AG04449 (cell line): ENCODE results near the gene LGR6.
A peak's percentile ranks its signal among the peaks of the same experiment; 100 is the strongest.

Experiments
- CTCF ChIA-PET: fragments of 350-600 bp; formaldehyde crosslinking; extraction: SDS; loops from one replicate; lab custom pipeline; 2021; ENCODE audit warnings: antibody characterized with exemption; lab: Yijun Ruan, JAX
- POLR2A ChIA-PET: fragments of 400-600, 350-600 bp; formaldehyde crosslinking; extraction: SDS; loops from one replicate; lab custom pipeline; 2020; ENCODE audit warnings: antibody characterized with exemption, inconsistent platforms; lab: Yijun Ruan, JAX
- DNase-seq: peaks from one replicate; pipeline ENCODE4 v3.0.0-alpha.2; 2010; ENCODE audit warnings: low read depth, low spot score
- H3K4me3 ChIP-seq: 2 replicates; pipeline ENCODE4 v1.5.1; 2011; ENCODE audit warnings: low read depth, mild to moderate bottlenecking, control low read depth, low read length
- CTCF ChIP-seq: IDR thresholded peaks from one replicate; pipeline ENCODE4 v1.5.1; 2011; ENCODE audit warnings: mild to moderate bottlenecking, moderate library complexity, low read length, control low read depth, inconsistent platforms; ENCODE audit not compliant: insufficient read depth; ENCODE audit errors: missing control alignments

Gene LGR6

GRCh38 chr1:202230061-202230938, 36.7 kb downstream of the LGR6 start:
- no peak for DNase-seq
- no peak for TF ChIP-seq CTCF
- ChIA-PET POLR2A (no interaction called here), CTCF (interaction anchor here (0.5 to 2.5 kb wide), 6 partner anchors 8 to 86 kb away, joined by 3 to 10 read pairs (median 3); no protein-coding TSS in a partner anchor)
- H3K4me3 ChIP-seq, result no peak overlapping the region

- no peak for TF ChIP-seq CTCF
- CTCF ChIA-PET, result interaction anchor here (0.5 to 2.5 kb wide), 6 partner anchors 9 to 85 kb away, joined by 3 to 10 read pairs (median 3); no protein-coding TSS in a partner anchor
Measured at GRCh38 chr1:202230939-202231645, 37.5 kb downstream of the LGR6 start.

DNA sequence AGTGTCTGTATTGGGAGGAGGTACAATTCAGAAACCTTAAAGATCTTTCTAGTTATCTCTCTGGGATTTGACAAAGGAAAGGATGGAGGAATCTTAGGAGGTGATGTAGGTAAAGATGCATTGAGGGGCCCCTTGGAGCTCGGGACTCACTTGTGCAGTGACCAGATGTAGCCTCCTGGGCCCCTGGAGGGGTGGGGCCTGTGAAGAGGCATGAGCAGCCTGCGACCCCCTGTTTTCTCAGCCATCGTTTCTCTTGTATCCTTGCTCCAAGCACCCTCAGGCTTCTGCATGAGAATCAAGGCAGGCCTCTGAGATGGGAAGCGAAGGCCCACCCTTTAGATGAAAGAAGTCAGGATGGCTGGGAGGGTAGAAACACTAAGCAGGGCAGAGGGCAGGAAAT, 39.6 kb downstream of the LGR6 start:
- no peak for TF ChIP-seq CTCF
- H3K4me3 ChIP-seq, result no peak overlapping the region
- no peak for DNase-seq
- ChIA-PET CTCF (interaction anchor here (2.0 kb wide), 1 partner anchor 43 kb away, joined by 7 read pairs; no protein-coding TSS in a partner anchor), POLR2A (no interaction called here)

More at GRCh38 chr1:202230939-202231645, 37.5 kb downstream of the LGR6 start:
- POLR2A ChIA-PET, result no interaction called here
- no peak overlapping the region for H3K4me3 ChIP-seq
- DNase-seq, result no peak

GRCh38 chr1:202233804-202234203, 40.2 kb downstream of the LGR6 start:
- H3K4me3 ChIP-seq, result no peak overlapping the region
- ChIA-PET CTCF (interaction anchor here (0.9 to 2.0 kb wide), 2 partner anchors 8 to 44 kb away, joined by 3 to 7 read pairs; no protein-coding TSS in a partner anchor), POLR2A (no interaction called here)
- TF ChIP-seq CTCF, result no peak
- no peak for DNase-seq

- DNase-seq, result peak; percentile 49
- H3K4me3 ChIP-seq, result no peak overlapping the region
- no peak for TF ChIP-seq CTCF
- POLR2A ChIA-PET, result no interaction called here
- CTCF ChIA-PET, result interaction anchor here (0.9 to 2.0 kb wide), 6 partner anchors 8 to 95 kb away, joined by 3 to 9 read pairs (median 5); no protein-coding TSS in a partner anchor
Measured at GRCh38 chr1:202234331-202235002, 40.9 kb downstream of the LGR6 start.
